ENCODE data around the gene ZNF740.
A peak's percentile ranks its signal among the peaks of the same experiment; 100 is the strongest.

ZNF740 gene, protein sequence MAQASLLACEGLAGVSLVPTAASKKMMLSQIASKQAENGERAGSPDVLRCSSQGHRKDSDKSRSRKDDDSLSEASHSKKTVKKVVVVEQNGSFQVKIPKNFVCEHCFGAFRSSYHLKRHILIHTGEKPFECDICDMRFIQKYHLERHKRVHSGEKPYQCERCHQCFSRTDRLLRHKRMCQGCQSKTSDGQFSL

DNA sequence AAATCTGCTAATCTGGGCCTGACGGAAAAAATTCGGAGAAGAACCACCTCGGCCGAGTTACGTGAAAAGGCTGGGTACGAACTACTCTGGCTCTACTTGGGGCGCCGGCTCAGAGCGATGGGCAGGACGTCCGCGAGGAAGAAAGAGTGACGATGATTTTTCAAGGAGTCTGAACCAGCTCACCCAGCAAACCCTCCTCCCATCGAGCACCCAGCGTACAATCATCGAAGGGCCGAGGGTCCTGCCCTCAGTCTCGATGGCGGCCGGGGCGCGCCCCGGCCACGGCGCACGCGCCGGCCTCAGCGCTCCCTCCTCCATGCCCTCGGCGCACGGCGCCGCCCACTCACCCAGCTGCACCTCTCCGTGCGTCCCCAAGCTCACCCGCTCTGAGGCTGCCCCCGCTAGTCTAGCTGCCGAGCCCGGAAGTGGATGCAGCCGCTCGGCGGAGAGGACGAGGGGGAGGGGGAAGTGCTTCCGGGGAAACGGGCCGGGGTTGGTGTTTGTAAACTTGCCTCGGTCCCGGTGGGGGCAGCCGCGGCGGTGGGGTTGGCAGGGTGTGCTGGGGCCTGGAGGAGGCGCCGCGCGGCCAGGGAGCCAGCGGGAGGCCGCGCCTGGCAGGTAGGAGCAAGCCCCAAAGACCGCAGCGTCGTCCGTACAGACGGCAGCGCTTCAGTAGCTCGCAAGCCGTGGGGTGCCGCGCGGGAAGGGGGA lies at the start of gene ZNF740, which contains the start of gene CSAD:
Gene ZNF740, plus strand, starts transcription at position 503 of the 711 bp plus-strand sequence. CDS start 1,262 bp downstream, outside the sequence.
Gene CSAD, minus strand, starts transcription at position 706 of the 711 bp plus-strand sequence. CDS start 7,455 bp downstream, outside the sequence.
- TF ChIP-seq, protein P1, sequence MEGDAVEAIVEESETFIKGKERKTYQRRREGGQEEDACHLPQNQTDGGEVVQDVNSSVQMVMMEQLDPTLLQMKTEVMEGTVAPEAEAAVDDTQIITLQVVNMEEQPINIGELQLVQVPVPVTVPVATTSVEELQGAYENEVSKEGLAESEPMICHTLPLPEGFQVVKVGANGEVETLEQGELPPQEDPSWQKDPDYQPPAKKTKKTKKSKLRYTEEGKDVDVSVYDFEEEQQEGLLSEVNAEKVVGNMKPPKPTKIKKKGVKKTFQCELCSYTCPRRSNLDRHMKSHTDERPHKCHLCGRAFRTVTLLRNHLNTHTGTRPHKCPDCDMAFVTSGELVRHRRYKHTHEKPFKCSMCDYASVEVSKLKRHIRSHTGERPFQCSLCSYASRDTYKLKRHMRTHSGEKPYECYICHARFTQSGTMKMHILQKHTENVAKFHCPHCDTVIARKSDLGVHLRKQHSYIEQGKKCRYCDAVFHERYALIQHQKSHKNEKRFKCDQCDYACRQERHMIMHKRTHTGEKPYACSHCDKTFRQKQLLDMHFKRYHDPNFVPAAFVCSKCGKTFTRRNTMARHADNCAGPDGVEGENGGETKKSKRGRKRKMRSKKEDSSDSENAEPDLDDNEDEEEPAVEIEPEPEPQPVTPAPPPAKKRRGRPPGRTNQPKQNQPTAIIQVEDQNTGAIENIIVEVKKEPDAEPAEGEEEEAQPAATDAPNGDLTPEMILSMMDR (IDR thresholded peaks at IDR 0.05; ENCODE audit: low read depth, low read length), result no peak
- peak; percentile 93 for DNase-seq (ENCODE audit: extremely low read depth, low read depth)

- DNase-seq (ENCODE audit: extremely low read depth, low read depth), result no peak
- TF ChIP-seq, protein P1 (IDR thresholded peaks at IDR 0.05; ENCODE audit: low read depth, low read length), result no peak
These were observed 48.7 kb upstream of the ZNF740 start for GRCh38 chr12:53131844-53132243.

DNA sequence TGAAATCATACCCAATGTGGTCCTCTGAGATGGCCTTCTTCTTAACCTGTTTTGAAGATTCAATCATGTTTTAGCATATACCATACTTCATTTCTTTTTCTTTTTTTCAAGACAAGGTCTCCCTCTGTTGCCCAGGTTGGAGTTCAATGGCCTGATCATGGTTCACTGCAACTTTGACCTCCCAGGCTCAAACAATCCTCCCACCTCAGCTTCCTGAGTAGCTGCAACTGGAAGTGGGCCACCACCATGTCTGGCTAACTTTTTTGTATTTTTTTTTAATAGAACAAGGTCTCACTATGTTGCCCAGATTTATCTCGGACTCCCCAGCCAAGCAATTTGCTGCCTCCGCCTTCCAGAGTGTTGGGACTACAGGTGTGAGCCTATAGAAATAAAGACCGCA lies 46.8 kb upstream of the ZNF740 start:
- TF ChIP-seq, protein P1 (IDR thresholded peaks at IDR 0.05; ENCODE audit: low read depth, low read length), result no peak
- DNase-seq (ENCODE audit: extremely low read depth, low read depth), result no peak

DNA sequence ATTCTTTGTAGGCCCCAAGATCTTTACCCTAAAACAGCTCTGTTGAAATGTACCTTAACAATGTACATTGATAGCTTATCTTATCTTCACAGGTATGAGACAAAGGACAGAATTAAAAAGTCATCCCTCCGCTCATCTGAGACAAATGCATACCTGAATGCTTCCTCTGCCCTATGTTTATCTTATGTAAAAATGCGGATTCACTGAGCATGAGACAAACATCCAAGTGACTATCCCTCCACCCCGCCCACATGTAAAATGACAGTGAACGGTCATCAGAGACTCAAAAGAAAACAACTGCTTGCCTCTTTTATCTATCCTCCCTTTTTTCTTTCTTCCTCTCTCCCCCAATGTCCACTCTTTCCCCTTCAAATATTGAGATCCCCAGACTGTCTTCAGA lies 37.2 kb upstream of the ZNF740 start:
- no peak for DNase-seq (ENCODE audit: extremely low read depth, low read depth)
- TF ChIP-seq, protein P1 (IDR thresholded peaks at IDR 0.05; ENCODE audit: low read depth, low read length), result no peak

- TF ChIP-seq, protein P1 (IDR thresholded peaks at IDR 0.05; ENCODE audit: low read depth, low read length), result no peak
- DNase-seq (ENCODE audit: extremely low read depth, low read depth), result peak; percentile 19
These were observed 34.9 kb upstream of the ZNF740 start for GRCh38 chr12:53145383-53146260.

DNA sequence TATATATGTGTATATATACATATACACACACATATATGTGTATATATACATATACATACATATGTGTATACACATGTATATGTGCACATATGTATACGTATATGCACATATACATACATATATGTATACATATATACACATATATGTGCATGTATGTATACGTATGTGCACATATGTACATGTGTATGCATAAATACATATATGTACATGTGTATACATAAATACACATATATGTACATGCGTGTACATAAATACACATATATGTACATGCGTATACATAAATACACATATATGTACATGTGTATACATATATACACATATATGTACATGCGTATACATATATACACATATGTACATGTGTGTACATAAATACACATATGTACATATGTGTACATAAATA lies 33.3 kb upstream of the ZNF740 start:
- TF ChIP-seq, protein P1 (IDR thresholded peaks at IDR 0.05; ENCODE audit: low read depth, low read length), result no peak
- DNase-seq (ENCODE audit: extremely low read depth, low read depth), result no peak
